GF-D8 (cell line): Measurements from ENCODE around the gene ZNF586.
A peak's percentile ranks its signal among the peaks of the same experiment; 100 is the strongest.
"Not testable (repeated sequence)": the region's sequence is repeated elsewhere in the genome, so short reads cannot be mapped to it uniquely, and the experiment has no call there.

Source experiments
- DNase-seq: peaks from one replicate; lab custom pipeline; 2025; lab: John Stamatoyannopoulos, UW

ZNF586 gene

GRCh38 chr19:57769345-57770131 lies at the start of gene ZNF586:
Gene ZNF586 (plus strand): TSS chr19:57769676. CDS start chr19:57769843, 167 bp downstream.
- DNase-seq: peak; percentile 73

GRCh38 chr19:57719901-57720519 lies 49.5 kb upstream of the ZNF586 start:
- DNase-seq: no peak

- no peak for DNase-seq
Observed at GRCh38 chr19:57720878-57721277, 48.6 kb upstream of the ZNF586 start.

- DNase-seq: not testable (repeated sequence)
Observed at GRCh38 chr19:57738320-57738719, 31.2 kb upstream of the ZNF586 start.

- not testable (repeated sequence) for DNase-seq
Observed at GRCh38 chr19:57738770-57739169, 30.7 kb upstream of the ZNF586 start.

- DNase-seq: peak; percentile 68
Observed at GRCh38 chr19:57746580-57747471, 22.6 kb upstream of the ZNF586 start, which contains the start of gene ZNF776. Gene ZNF776 (plus strand): TSS chr19:57746815. CDS start chr19:57747059, 244 bp downstream.

- DNase-seq: no peak
Observed at GRCh38 chr19:57747472-57747807, 22.0 kb upstream of the ZNF586 start.

GRCh38 chr19:57748029-57748428 lies 21.4 kb upstream of the ZNF586 start:
- no peak for DNase-seq

GRCh38 chr19:57754091-57754673 lies 15.3 kb upstream of the ZNF586 start:
- DNase-seq: no peak

GRCh38 chr19:57755031-57755430 lies 14.4 kb upstream of the ZNF586 start:
- DNase-seq: no peak

GRCh38 chr19:57757941-57758340 lies 11.5 kb upstream of the ZNF586 start:
- DNase-seq: no peak

GRCh38 chr19:57759096-57759495 lies 10.4 kb upstream of the ZNF586 start:
- no peak for DNase-seq

GRCh38 chr19:57771417-57771816 lies 1.9 kb downstream of the ZNF586 start:
- DNase-seq: no peak

- no peak for DNase-seq
Observed at GRCh38 chr19:57773488-57773887, 4.0 kb downstream of the ZNF586 start.

GRCh38 chr19:57776764-57777296 lies 7.4 kb downstream of the ZNF586 start:
- DNase-seq: no peak

- DNase-seq: no peak
Observed at GRCh38 chr19:57778336-57778735, 8.9 kb downstream of the ZNF586 start.

- DNase-seq: no peak
Observed at GRCh38 chr19:57779220-57779845, 9.9 kb downstream of the ZNF586 start.

- no peak for DNase-seq
Observed at GRCh38 chr19:57786286-57786685, 16.8 kb downstream of the ZNF586 start.

- no peak for DNase-seq
Observed at GRCh38 chr19:57786906-57787305, 17.4 kb downstream of the ZNF586 start.

- no peak for DNase-seq
Observed at GRCh38 chr19:57788114-57788692, 18.7 kb downstream of the ZNF586 start.

GRCh38 chr19:57789288-57789687 lies 19.8 kb downstream of the ZNF586 start:
- no peak for DNase-seq
